Neuronal stem cell (in vitro differentiated cells): Measurements from ENCODE around the gene APPBP2.
"Not testable (repeated sequence)": the region's sequence is repeated elsewhere in the genome, so short reads cannot be mapped to it uniquely, and the experiment has no call there.

ENCODE experiments used
- DNase-seq: peaks from one replicate; pipeline ENCODE4 v3.0.0-alpha.2; 2013; ENCODE audit warnings: low spot score
- H2AFZ ChIP-seq: one replicate; pipeline ENCODE4 v1.6.1; 2013; ENCODE audit warnings: mild to moderate bottlenecking, low read length, inconsistent platforms
- H2AK5ac ChIP-seq: 2 replicates; pipeline ENCODE4 v1.6.1; 2013; ENCODE audit warnings: low read depth, mild to moderate bottlenecking, inconsistent platforms, low read length, moderate library complexity, mixed read lengths
- H2BK120ac ChIP-seq: 2 replicates; pipeline ENCODE4 v1.6.1; 2013; ENCODE audit warnings: low read depth, mild to moderate bottlenecking, inconsistent platforms, low read length, moderate library complexity, mixed read lengths
- H2BK12ac ChIP-seq: one replicate; pipeline ENCODE4 v1.6.1; 2013; ENCODE audit warnings: low read length, inconsistent platforms
- H2BK15ac ChIP-seq: 2 replicates; pipeline ENCODE4 v1.6.1; 2013; ENCODE audit warnings: mild to moderate bottlenecking, low read length, inconsistent platforms, mixed read lengths
- H2BK5ac ChIP-seq: one replicate; pipeline ENCODE4 v1.6.1; 2013; ENCODE audit warnings: inconsistent platforms, mild to moderate bottlenecking, low read length, moderate library complexity
- H3K14ac ChIP-seq: one replicate; pipeline ENCODE4 v1.6.1; 2013; ENCODE audit warnings: low read length, inconsistent platforms
- H3K18ac ChIP-seq: 2 replicates; pipeline ENCODE4 v1.6.1; 2013; ENCODE audit warnings: low read length, inconsistent platforms
- H3K23ac ChIP-seq: 2 replicates; pipeline ENCODE4 v1.6.1; 2013; ENCODE audit warnings: low read depth, mild to moderate bottlenecking, mixed read lengths, low read length, inconsistent platforms; ENCODE audit not compliant: poor library complexity
- H3K27ac ChIP-seq: replicated peaks from 3 replicates; pipeline ENCODE4 v1.5.1; 2013; ENCODE audit warnings: low read length, inconsistent platforms
- H3K27me3 ChIP-seq, 3 experiments: 2 replicates each; pipeline ENCODE4 v1.6.1; 2013; ENCODE audit warnings: low read length in 3 of 3, mild to moderate bottlenecking in 2 of 3, inconsistent platforms in 1 of 3, low read depth in 1 of 3, mixed read lengths in 1 of 3, moderate library complexity in 1 of 3; ENCODE audit not compliant: control insufficient read depth in 3 of 3, insufficient read depth in 3 of 3
- H3K36me3 ChIP-seq, 2 donors: replicated peaks in 1 of 2; 2 replicates each; pipeline ENCODE4 v1.6.1; 2013; ENCODE audit warnings: low read length in 2 of 2; ENCODE audit not compliant: control insufficient read depth in 2 of 2, insufficient read depth in 2 of 2
- H3K4ac ChIP-seq: 2 replicates; pipeline ENCODE4 v1.6.1; 2013; ENCODE audit warnings: inconsistent platforms, mild to moderate bottlenecking, low read length, moderate library complexity
- H3K4me1 ChIP-seq, 2 donors: 1 replicate in 1 of 2; 2 replicates in 1 of 2; pipeline ENCODE4 v1.6.1; 2013; ENCODE audit warnings: low read length in 2 of 2, low read depth in 1 of 2; ENCODE audit not compliant: control insufficient read depth in 2 of 2, insufficient read depth in 1 of 2
- H3K4me2 ChIP-seq: one replicate; pipeline ENCODE4 v1.6.1; 2013; ENCODE audit warnings: mild to moderate bottlenecking, low read length, inconsistent platforms; ENCODE audit not compliant: insufficient read depth, poor library complexity, severe bottlenecking
- H3K4me3 ChIP-seq, 2 donors: 2 replicates each; pipeline ENCODE4 v1.5.1; 2013; ENCODE audit warnings: low read length in 2 of 2, mild to moderate bottlenecking in 2 of 2, inconsistent platforms in 1 of 2, moderate library complexity in 1 of 2
- H3K79me1 ChIP-seq: one replicate; pipeline ENCODE4 v1.6.1; 2013; ENCODE audit warnings: low read depth, mild to moderate bottlenecking, inconsistent platforms, low read length, moderate library complexity
- H3K9ac ChIP-seq: one replicate; pipeline ENCODE4 v1.6.1; 2013; ENCODE audit warnings: mild to moderate bottlenecking, low read depth, low read length, inconsistent platforms; ENCODE audit not compliant: poor library complexity
- H3K9me3 ChIP-seq, 2 donors: replicated peaks in 1 of 2; 2 replicates each; pipeline versions ENCODE3 to v1.6.1; 2013; ENCODE audit warnings: low read length in 2 of 2, mild to moderate bottlenecking in 2 of 2, inconsistent platforms in 1 of 2, low read depth in 1 of 2, mixed read lengths in 1 of 2, moderate library complexity in 1 of 2; ENCODE audit not compliant: control insufficient read depth in 2 of 2, insufficient read depth in 1 of 2
- H4K8ac ChIP-seq: one replicate; pipeline ENCODE4 v1.6.1; 2013; ENCODE audit warnings: low read depth, mild to moderate bottlenecking, inconsistent platforms, low read length, moderate library complexity
- H4K91ac ChIP-seq: one replicate; pipeline ENCODE4 v1.6.1; 2013; ENCODE audit warnings: low read length, low read depth, mild to moderate bottlenecking, inconsistent platforms; ENCODE audit not compliant: poor library complexity
- WGBS, 2 donors: extraction: QIAGEN DNeasy Blood & Tissue Kit; methylation state at CpG; one replicate each; pipeline ENCODE4 v1.1.7; 2013; ENCODE audit warnings: missing lambda C conversion rate in 2 of 2, mixed read lengths in 1 of 2; ENCODE audit not compliant: insufficient read length in 2 of 2, insufficient replicate concordance in 1 of 2; ENCODE audit errors: extremely low coverage in 2 of 2; 5-methylcytosine and 5-hydroxymethylcytosine counted together

The APPBP2 gene

DNA sequence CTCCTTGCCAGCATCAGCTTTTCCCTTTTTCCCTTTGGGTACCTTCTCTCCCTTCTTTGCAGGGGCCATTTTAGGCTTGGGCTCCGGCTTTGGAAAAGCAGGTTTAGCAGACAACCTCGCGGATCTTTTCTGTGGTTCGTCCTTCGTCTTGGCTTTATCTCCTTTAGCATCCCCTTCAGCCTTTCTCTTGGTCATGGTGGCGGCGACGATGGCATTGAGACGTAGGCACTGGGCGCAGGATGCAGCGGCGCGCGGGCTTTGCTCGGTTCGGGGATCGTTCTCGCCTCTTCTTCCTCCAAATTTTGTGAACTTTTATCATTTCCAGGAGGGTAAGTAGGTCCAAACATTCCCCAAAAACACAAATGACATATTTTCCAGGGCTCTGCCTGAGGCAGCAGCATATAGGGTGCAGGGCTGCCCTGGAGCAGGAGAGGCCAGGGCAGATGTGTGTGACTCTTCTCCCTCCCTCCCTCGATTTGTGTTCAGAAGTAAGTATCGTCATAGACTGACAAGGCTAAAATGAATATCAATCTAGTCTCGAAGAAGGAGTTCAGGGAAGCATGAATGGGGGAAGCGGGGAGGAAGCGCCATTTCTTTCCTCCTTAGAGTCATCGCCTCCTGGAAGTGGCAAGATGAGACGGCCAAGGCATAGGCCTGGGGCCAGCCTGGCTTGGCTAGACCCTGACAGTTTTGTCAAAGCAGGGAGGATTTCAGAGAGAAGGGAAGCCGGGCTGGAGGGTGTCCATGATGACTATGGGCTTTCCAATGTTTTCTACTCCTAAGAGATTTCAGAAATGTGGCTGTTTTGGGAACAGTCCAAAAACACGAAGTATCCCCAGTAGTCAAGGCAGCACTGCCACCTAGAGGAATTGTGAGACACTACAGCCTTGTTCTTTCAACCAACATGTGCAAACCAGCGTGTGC is 90.5 kb downstream of the APPBP2 start:
- Histone ChIP-seq H2BK120ac (no peak overlapping the region), H4K91ac (no peak overlapping the region), H2BK5ac (no peak overlapping the region), H3K27ac (no peak overlapping the region), H3K79me1 (no peaks in the 10 kb centered on the region), H3K36me3 (no peaks in the 10 kb centered on the region), H3K9ac (no peak overlapping the region), H3K4me2 (no peak overlapping the region), H2AFZ (peak overlapping the region; percentile 59), H3K9me3 (peaks cover 6 to 11% of the 10 kb centered on the region in 2 donors), H3K14ac (no peak overlapping the region), H3K4me1 (no peaks in the 10 kb centered on the region), H3K18ac (no peak overlapping the region), H2BK12ac (no peak overlapping the region), H3K27me3 (peaks cover 0 to 8% (median 0%) of the 10 kb centered on the region in 3 experiments), H2BK15ac (no peak overlapping the region), H2AK5ac (no peak overlapping the region), H3K4ac (no peak overlapping the region), H4K8ac (no peak overlapping the region), H3K4me3 (no peak overlapping the region), H3K23ac (no peak overlapping the region)
- DNase-seq, result peak; percentile 77
- WGBS, 2 donors, result no CpG with 5 or more reads among the region's 28 CpGs

DNA sequence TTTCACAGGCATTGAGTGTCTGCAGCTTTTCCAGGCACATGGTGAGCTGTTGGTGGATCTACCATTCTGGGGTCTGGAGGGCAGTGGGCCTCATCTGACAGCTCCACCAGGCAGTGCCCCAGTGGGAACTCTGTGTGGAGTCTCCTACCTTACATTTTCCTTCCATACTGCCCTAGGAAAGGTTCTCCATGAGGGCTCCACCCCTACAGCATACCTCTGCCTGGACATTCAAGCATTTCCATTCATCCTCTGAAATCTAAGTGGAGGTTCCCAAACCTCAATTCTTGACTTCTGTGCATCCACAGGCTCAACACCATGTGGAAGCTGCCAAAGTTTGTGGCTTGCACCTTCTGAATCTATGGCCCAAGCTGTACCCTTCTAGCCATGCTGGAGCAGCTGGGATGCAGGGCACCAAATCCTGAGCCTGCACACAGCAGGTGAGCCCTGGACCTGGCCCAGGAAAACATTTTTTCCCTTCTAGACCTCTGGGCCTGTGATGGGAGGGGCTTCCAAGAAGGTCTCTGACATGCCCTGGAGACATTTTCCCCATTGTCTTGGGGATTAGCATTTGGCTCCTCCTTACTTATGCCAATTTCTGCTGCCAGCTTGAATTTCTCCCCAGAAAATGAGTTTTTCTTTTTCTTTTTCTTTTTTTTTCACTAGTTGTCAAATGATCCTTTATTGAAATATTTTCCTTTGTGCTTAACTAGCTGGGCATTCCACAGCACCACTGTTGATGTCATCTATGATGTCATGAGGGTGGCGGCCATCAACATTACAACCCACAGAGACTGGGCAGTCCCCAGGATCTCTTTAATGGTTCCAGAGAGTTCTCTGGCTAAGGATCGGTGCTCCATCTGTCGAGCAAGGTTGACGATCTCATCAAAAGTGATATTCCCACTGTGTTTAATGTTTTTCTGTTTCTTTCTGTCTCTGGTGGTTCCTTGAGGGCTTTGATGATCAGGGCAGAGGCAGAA is 92.7 kb downstream of the APPBP2 start:
- not testable (repeated sequence) for H2BK12ac ChIP-seq, H3K36me3 ChIP-seq, H4K91ac ChIP-seq, H2AK5ac ChIP-seq, DNase-seq, H2BK15ac ChIP-seq, H3K4ac ChIP-seq, H3K4me2 ChIP-seq, H3K27me3 ChIP-seq, H3K79me1 ChIP-seq, H3K18ac ChIP-seq, H3K14ac ChIP-seq, H4K8ac ChIP-seq, H2BK5ac ChIP-seq, H3K4me3 ChIP-seq, H2AFZ ChIP-seq, H2BK120ac ChIP-seq, H3K27ac ChIP-seq, H3K9ac ChIP-seq, H3K4me1 ChIP-seq, H3K23ac ChIP-seq
- no CpG with 5 or more reads among the region's 4 CpGs for WGBS, 2 donors
- H3K9me3 ChIP-seq, result peaks cover 6 to 11% of the 10 kb centered on the region in 2 donors

DNA sequence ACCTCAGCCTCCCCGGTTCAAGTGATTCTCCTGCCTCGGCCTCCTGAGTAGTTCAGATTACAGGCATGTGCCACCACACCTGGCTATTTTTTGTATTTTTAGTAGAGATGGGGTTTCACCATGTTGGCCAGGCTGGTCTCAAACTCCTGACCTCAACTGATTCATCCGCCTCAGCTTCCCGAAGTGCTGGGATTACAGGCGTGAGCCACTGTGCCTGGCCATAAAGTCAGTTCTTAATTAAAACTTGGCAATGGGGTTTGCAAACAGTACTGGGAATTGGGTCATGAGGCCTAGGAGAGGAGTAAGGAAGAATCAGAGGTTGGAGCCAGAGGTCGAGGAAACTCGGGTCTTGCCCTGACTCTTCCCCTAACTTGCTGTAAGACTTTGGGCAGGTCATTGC is 95.5 kb downstream of the APPBP2 start:
- H3K79me1 ChIP-seq, H3K4me1 ChIP-seq, H3K9ac ChIP-seq, DNase-seq, H3K14ac ChIP-seq, H2BK5ac ChIP-seq, H4K91ac ChIP-seq, H3K4me3 ChIP-seq, H4K8ac ChIP-seq, H2AK5ac ChIP-seq, H3K23ac ChIP-seq, H2BK15ac ChIP-seq, H2BK12ac ChIP-seq, H3K4ac ChIP-seq, H3K27ac ChIP-seq, H3K27me3 ChIP-seq, H2BK120ac ChIP-seq, H3K36me3 ChIP-seq, H3K18ac ChIP-seq, H3K4me2 ChIP-seq, H2AFZ ChIP-seq: not testable (repeated sequence)
- H3K9me3 ChIP-seq, result peaks cover 6 to 11% of the 10 kb centered on the region in 2 donors
- WGBS, 2 donors, result no CpG with 5 or more reads among the region's 7 CpGs

DNA sequence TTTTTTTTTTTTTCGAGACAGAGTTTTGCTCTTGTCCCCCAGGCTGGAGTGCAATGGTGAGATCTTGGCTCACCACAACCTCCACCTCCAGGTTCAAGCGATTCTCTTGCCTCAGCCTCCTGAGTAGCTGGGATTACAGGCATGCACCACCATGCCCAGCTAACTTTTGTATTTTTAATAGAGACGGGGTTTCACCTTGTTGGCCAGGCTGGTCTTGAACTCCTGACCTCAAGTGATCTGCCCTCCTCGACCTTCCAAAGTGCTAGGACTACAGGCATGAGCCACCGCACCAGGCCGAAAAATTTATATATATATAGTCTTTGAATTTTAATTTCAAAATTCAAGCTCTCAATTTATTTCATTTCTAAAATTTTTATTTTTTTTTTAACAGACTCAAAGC is 97.6 kb downstream of the APPBP2 start:
- not testable (repeated sequence) for H3K79me1 ChIP-seq, H3K9ac ChIP-seq, H3K27ac ChIP-seq, H3K27me3 ChIP-seq, H2BK15ac ChIP-seq, H4K8ac ChIP-seq, H3K4me3 ChIP-seq, H2AK5ac ChIP-seq, H3K36me3 ChIP-seq, H4K91ac ChIP-seq, H3K4me2 ChIP-seq, H2AFZ ChIP-seq, H3K18ac ChIP-seq, H2BK5ac ChIP-seq, H3K23ac ChIP-seq, H3K14ac ChIP-seq, H3K4ac ChIP-seq, H2BK12ac ChIP-seq, H2BK120ac ChIP-seq, DNase-seq, H3K4me1 ChIP-seq
- peaks cover 6 to 11% of the 10 kb centered on the region in 2 donors for H3K9me3 ChIP-seq
- WGBS, 2 donors, result no CpG with 5 or more reads among the region's 6 CpGs
